Measurements from ENCODE around the gene DRAXIN.

Gene DRAXIN

GRCh38 chr1:11764115-11764514 is 72.6 kb downstream of the DRAXIN start:
- DNase-seq (ENCODE audit: low read depth in 2 of 2), result no peak

- DNase-seq (ENCODE audit: low read depth in 2 of 2), result no peak
Measured at GRCh38 chr1:11764519-11764918, 73.0 kb downstream of the DRAXIN start.

- DNase-seq (ENCODE audit: low read depth in 2 of 2), result no peak
Measured at GRCh38 chr1:11765661-11766428, 74.3 kb downstream of the DRAXIN start.

GRCh38 chr1:11766429-11766776 is 74.9 kb downstream of the DRAXIN start:
- DNase-seq (ENCODE audit: low read depth in 2 of 2), result no peak

- no peak for DNase-seq (ENCODE audit: low read depth in 2 of 2)
Measured at GRCh38 chr1:11767922-11768704, 76.6 kb downstream of the DRAXIN start.

GRCh38 chr1:11768821-11769220 is 77.3 kb downstream of the DRAXIN start:
- DNase-seq (ENCODE audit: low read depth in 2 of 2), result no peak

GRCh38 chr1:11769274-11769673 is 77.8 kb downstream of the DRAXIN start:
- DNase-seq (ENCODE audit: low read depth in 2 of 2), result no peak

GRCh38 chr1:11770011-11770410 is 78.5 kb downstream of the DRAXIN start:
- no peak for DNase-seq (ENCODE audit: low read depth in 2 of 2)

GRCh38 chr1:11771481-11772043 is 80.1 kb downstream of the DRAXIN start:
- no peak for DNase-seq (ENCODE audit: low read depth in 2 of 2)

- no peak for DNase-seq (ENCODE audit: low read depth in 2 of 2)
Measured at GRCh38 chr1:11772458-11772857, 80.9 kb downstream of the DRAXIN start.

- no peak for DNase-seq (ENCODE audit: low read depth in 2 of 2)
Measured at GRCh38 chr1:11774753-11775152, 83.2 kb downstream of the DRAXIN start.

All from stimulated activated CD4-positive, alpha-beta T cell treated with anti-CD3 and anti-CD28 coated beads, Interleukin-4, amount 100 ng/mL, for 48 hours (primary cell).